Suprapubic skin (tissue), 4 donors: Measurements from ENCODE around the gene HOXB5.
A peak's percentile ranks its signal among the peaks of the same experiment; 100 is the strongest.

Source experiments
- CTCF ChIP-seq, 2 donors: fragments of 200-600 bp in 1 of 2; fragments of 450-650 bp in 1 of 2; sonication (generic) in 1 of 2; IDR thresholded peaks; one replicate each; pipeline ENCODE4 v1.5.1; 2016 to 2019; ENCODE audit warnings: antibody characterized with exemption in 2 of 2, mild to moderate bottlenecking in 1 of 2, moderate library complexity in 1 of 2
- EP300 ChIP-seq: sonication (generic); formaldehyde crosslinking; IDR thresholded peaks from one replicate; pipeline ENCODE4 v1.6.1; 2017; ENCODE audit warnings: antibody characterized with exemption
- POLR2AphosphoS5 ChIP-seq, 3 donors: sonication (generic); formaldehyde crosslinking; IDR thresholded peaks; one replicate each; pipeline ENCODE4 v1.6.1; 2017; ENCODE audit warnings: antibody characterized with exemption in 3 of 3

DNA sequence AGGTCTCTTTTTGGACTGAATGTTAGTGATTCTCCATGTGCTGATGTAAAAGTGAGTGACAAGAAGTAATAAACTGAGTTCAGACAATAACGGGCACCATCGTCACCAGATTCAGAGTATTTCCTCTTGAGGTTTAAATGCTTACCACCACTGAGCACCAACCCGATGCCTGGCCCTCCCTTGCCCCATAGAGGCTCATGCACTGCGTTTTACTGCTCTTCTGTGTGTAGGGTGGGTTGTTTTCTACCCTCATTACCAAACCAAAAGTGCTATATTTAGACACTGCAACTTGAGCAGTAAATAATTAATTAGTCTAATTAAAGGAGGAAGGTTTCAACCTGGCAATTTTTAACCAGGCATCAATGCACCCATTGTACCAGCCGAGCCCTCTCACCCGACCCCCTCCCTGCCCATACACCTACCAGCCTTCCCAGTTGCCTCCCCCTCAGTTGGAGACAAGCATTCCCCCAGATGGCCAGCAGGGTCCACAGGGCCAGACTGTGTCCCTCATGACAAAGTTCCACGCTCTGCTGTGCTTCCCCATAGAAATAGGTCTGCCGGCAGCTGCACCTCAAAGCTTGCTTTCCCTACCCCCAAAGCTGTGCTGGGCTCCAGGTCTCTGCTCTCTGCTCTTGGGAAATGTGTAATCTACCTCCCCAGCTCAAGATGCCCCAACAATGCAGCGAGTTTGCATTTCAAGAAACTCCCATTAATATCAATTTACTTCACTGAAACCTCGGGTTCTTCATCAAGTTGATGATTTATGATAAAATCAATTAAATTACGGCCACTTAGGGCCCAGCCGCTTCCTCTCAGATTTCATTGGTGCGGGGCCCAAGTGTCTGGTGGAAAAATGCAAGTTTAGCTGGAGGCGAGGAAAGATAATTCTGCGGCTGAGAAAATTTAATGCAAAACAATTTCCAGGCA, 31.4 kb downstream of the HOXB5 start:
- TF ChIP-seq CTCF (IDR thresholded peaks at IDR 0.05) (peak in 1 of 2 donors; percentile 18), POLR2AphosphoS5 (IDR thresholded peaks at IDR 0.05) (no peak), EP300 (no peak)
